H1 (cell line): ENCODE results near the gene C12orf42. TPM values are rescaled to one million over a fixed set of nuclear protein-coding genes. Genes with fewer than 3 reads are reported as not detected.

Experiments used
- CTCF ChIA-PET: fragments of 300-600 bp; sonication (Branson Sonifier 250); formaldehyde crosslinking; loops from one replicate; lab custom pipeline; 2021; ENCODE audit not compliant: partially characterized antibody; lab: Charles Lee
- POLR2A ChIA-PET: fragments of 300-600 bp; sonication (Branson Sonifier 250); formaldehyde crosslinking; loops from one replicate; lab custom pipeline; 2021; ENCODE audit warnings: inconsistent platforms; ENCODE audit not compliant: partially characterized antibody; lab: Charles Lee
- DNase-seq, 2 experiments: peaks; one replicate each; pipeline versions ENCODE4 v3.0.0 to v3.0.0-alpha.2; 2010 to 2022; ENCODE audit warnings: low spot score in 2 of 2, low read depth in 1 of 2, mixed read lengths in 1 of 2
- FAIRE-seq: peaks from 2 replicates; lab custom pipeline; 2011; peaks lifted over from hg19 to GRCh38; lab: Jason Lieb, UNC
- H2AFZ ChIP-seq: 2 replicates; pipeline ENCODE4 v1.8.1; 2012; ENCODE audit warnings: low read length, inconsistent platforms
- H2AK5ac ChIP-seq: 2 replicates; pipeline ENCODE4 v1.6.1; 2013; ENCODE audit warnings: low read depth, low read length
- H2BK120ac ChIP-seq: replicated peaks from 2 replicates; pipeline ENCODE3; 2013; ENCODE audit warnings: low read depth, low read length, inconsistent platforms
- H2BK12ac ChIP-seq: 2 replicates; pipeline ENCODE4 v1.6.1; 2013; ENCODE audit warnings: low read depth, low read length
- H2BK15ac ChIP-seq: 2 replicates; pipeline ENCODE4 v1.6.1; 2013; ENCODE audit warnings: low read length
- H2BK20ac ChIP-seq: 2 replicates; pipeline ENCODE4 v1.6.1; 2013; ENCODE audit warnings: low read length
- H2BK5ac ChIP-seq: 2 replicates; pipeline ENCODE4 v1.6.1; 2013; ENCODE audit warnings: low read depth, low read length
- H3K14ac ChIP-seq: 2 replicates; pipeline ENCODE4 v1.6.1; 2013; ENCODE audit warnings: inconsistent platforms; ENCODE audit not compliant: insufficient read length
- H3K18ac ChIP-seq: 2 replicates; pipeline ENCODE4 v1.6.1; 2013; ENCODE audit warnings: low read length; ENCODE audit errors: extremely low read depth
- H3K23ac ChIP-seq: 2 replicates; pipeline ENCODE4 v1.6.1; 2013; ENCODE audit warnings: inconsistent platforms; ENCODE audit not compliant: insufficient read length
- H3K23me2 ChIP-seq: 2 replicates; pipeline ENCODE4 v1.6.1; 2013; ENCODE audit warnings: low read depth, low read length
- H3K27ac ChIP-seq: 2 replicates; pipeline ENCODE4 v1.6.1; 2011; ENCODE audit warnings: low read depth, low read length, inconsistent platforms
- H3K27me3 ChIP-seq, 4 experiments: replicated peaks in 1 of 4; 1 replicate in 1 of 4; 2 replicates in 3 of 4; pipeline versions ENCODE4 v1.6.1 to v1.8.1; 2011 to 2013; ENCODE audit warnings: low read length in 3 of 4, mild to moderate bottlenecking in 3 of 4, inconsistent platforms in 2 of 4, mixed read lengths in 2 of 4, moderate library complexity in 1 of 4; ENCODE audit not compliant: control insufficient read depth in 3 of 4, insufficient read depth in 3 of 4; ENCODE audit errors: extremely low read depth in 1 of 4
- H3K36me3 ChIP-seq, 4 experiments: 2 replicates each; pipeline versions ENCODE4 v1.6.1 to v1.8.1; 2011 to 2013; ENCODE audit warnings: mild to moderate bottlenecking in 4 of 4, low read length in 3 of 4, moderate library complexity in 2 of 4, control low read depth in 1 of 4, inconsistent platforms in 1 of 4; ENCODE audit not compliant: insufficient read depth in 4 of 4, control insufficient read depth in 2 of 4
- H3K4ac ChIP-seq: replicated peaks from 2 replicates; pipeline ENCODE3; 2013; ENCODE audit warnings: low read length, low read depth, mixed read lengths, inconsistent platforms; ENCODE audit not compliant: insufficient read length
- H3K4me1 ChIP-seq, 4 experiments: replicated peaks in 1 of 4; 1 replicate in 1 of 4; 2 replicates in 3 of 4; pipeline versions ENCODE4 v1.6.1 to v1.8.1; 2011 to 2013; ENCODE audit warnings: low read length in 3 of 4, inconsistent platforms in 2 of 4, mixed read lengths in 1 of 4; ENCODE audit not compliant: insufficient read depth in 4 of 4, control insufficient read depth in 3 of 4
- H3K4me2 ChIP-seq, 2 experiments: 2 replicates each; pipeline versions ENCODE4 v1.6.1 to v1.8.1; 2011 to 2013; ENCODE audit warnings: low read depth in 2 of 2, low read length in 2 of 2, control low read depth in 1 of 2, inconsistent platforms in 1 of 2, mild to moderate bottlenecking in 1 of 2; ENCODE audit not compliant: insufficient read depth in 1 of 2
- H3K4me3 ChIP-seq, 4 experiments: fragments of 200-600, 300-600 bp in 1 of 4; sonication (generic), shearing (Covaris generic), sonication (Bioruptor Twin) in 1 of 4; 2 replicates each; pipeline versions ENCODE4 v1.5.1 to v1.8.1; 2011 to 2016; ENCODE audit warnings: low read length in 4 of 4, low read depth in 3 of 4, control low read depth in 2 of 4, inconsistent platforms in 2 of 4, mild to moderate bottlenecking in 2 of 4, mixed read lengths in 1 of 4, moderate library complexity in 1 of 4; ENCODE audit not compliant: insufficient read depth in 2 of 4; ENCODE audit errors: extremely low read depth in 1 of 4
- H3K56ac ChIP-seq: replicated peaks from 2 replicates; pipeline ENCODE3; 2013; ENCODE audit warnings: low read depth, mild to moderate bottlenecking, mixed read lengths, low read length, inconsistent platforms; ENCODE audit not compliant: insufficient read length
- H3K79me1 ChIP-seq: 2 replicates; pipeline ENCODE4 v1.6.1; 2013; ENCODE audit warnings: low read depth, low read length, control low read depth
- H3K79me2 ChIP-seq, 2 experiments: 2 replicates each; pipeline versions ENCODE4 v1.6.1 to v1.8.1; 2012 to 2013; ENCODE audit warnings: low read length in 2 of 2, mild to moderate bottlenecking in 2 of 2, inconsistent platforms in 1 of 2; ENCODE audit not compliant: insufficient read depth in 2 of 2, control insufficient read depth in 1 of 2
- H3K9ac ChIP-seq, 4 experiments: replicated peaks in 1 of 4; 1 replicate in 1 of 4; 2 replicates in 3 of 4; pipeline versions ENCODE4 v1.6.1 to v1.8.1; 2011 to 2013; ENCODE audit warnings: low read depth in 3 of 4, low read length in 3 of 4, control low read depth in 2 of 4, mild to moderate bottlenecking in 2 of 4, moderate library complexity in 2 of 4, inconsistent platforms in 1 of 4; ENCODE audit errors: extremely low read depth in 1 of 4
- H3K9me3 ChIP-seq, 2 experiments: 2 replicates each; pipeline versions ENCODE4 v1.6.1 to v1.8.1; 2012 to 2013; ENCODE audit warnings: mild to moderate bottlenecking in 2 of 2, moderate library complexity in 2 of 2, control low read depth in 1 of 2, inconsistent platforms in 1 of 2, low read depth in 1 of 2, low read length in 1 of 2, mixed read lengths in 1 of 2; ENCODE audit not compliant: insufficient read depth in 2 of 2
- H4K20me1 ChIP-seq, 2 experiments: replicated peaks in 1 of 2; 2 replicates each; pipeline versions ENCODE3 to v1.8.1; 2011 to 2013; ENCODE audit warnings: inconsistent platforms in 2 of 2, low read length in 2 of 2, mild to moderate bottlenecking in 1 of 2; ENCODE audit not compliant: insufficient read depth in 2 of 2, control insufficient read depth in 1 of 2
- H4K5ac ChIP-seq: 2 replicates; pipeline ENCODE4 v1.6.1; 2013; ENCODE audit warnings: low read length, low read depth, mixed read lengths, inconsistent platforms; ENCODE audit not compliant: insufficient read length
- H4K8ac ChIP-seq: 2 replicates; pipeline ENCODE4 v1.8.0; 2013; ENCODE audit warnings: mild to moderate bottlenecking, moderate library complexity, low read length, inconsistent platforms; ENCODE audit not compliant: insufficient read depth; ENCODE audit errors: extremely low read depth
- H4K91ac ChIP-seq: replicated peaks from 2 replicates; pipeline ENCODE3; 2013; ENCODE audit warnings: low read length, mixed read lengths, inconsistent platforms; ENCODE audit not compliant: insufficient read length
- BACH1 ChIP-seq: IDR thresholded peaks from 2 replicates; pipeline ENCODE4 v1.6.1; 2012; ENCODE audit warnings: low read length, improper control_type of control experiment
- CBX8 ChIP-seq: fragments of 300-800, 300-1000 bp; sonication (generic); IDR thresholded peaks from 2 replicates; pipeline ENCODE4 v1.7.1; 2016; ENCODE audit warnings: low read depth, low read length, borderline replicate concordance
- CEBPB ChIP-seq: IDR thresholded peaks from 2 replicates; pipeline ENCODE4 v1.6.1; 2012; ENCODE audit warnings: low read depth, low read length
- CHD1 ChIP-seq: IDR thresholded peaks from 2 replicates; pipeline ENCODE4 v1.6.1; 2012; ENCODE audit warnings: low read depth, low read length, improper control_type of control experiment
- CREB1 ChIP-seq: IDR thresholded peaks from 2 replicates; pipeline ENCODE4 v1.6.1; 2012; ENCODE audit warnings: inconsistent platforms
- CTBP2 ChIP-seq: IDR thresholded peaks from 2 replicates; pipeline ENCODE4 v1.7.0; 2011; ENCODE audit warnings: borderline replicate concordance, mild to moderate bottlenecking, moderate library complexity, mixed read lengths, low read length; ENCODE audit not compliant: insufficient read depth, insufficient read length
- HDAC2 ChIP-seq, 2 experiments: fragments of 300-600 bp in 1 of 2; sonication (generic) in 1 of 2; IDR thresholded peaks; 2 replicates each; pipeline ENCODE4 v1.6.1; 2011 to 2012; ENCODE audit warnings: low read depth in 2 of 2, low read length in 2 of 2, mild to moderate bottlenecking in 2 of 2, moderate library complexity in 2 of 2, borderline replicate concordance in 1 of 2, inconsistent platforms in 1 of 2
- HDAC6 ChIP-seq: IDR thresholded peaks from one replicate; pipeline ENCODE4 v1.7.1; 2012; ENCODE audit warnings: low read depth, mild to moderate bottlenecking, inconsistent platforms, low read length, moderate library complexity
- NRF1 ChIP-seq: IDR thresholded peaks from 2 replicates; pipeline ENCODE4 v1.6.1; 2011; ENCODE audit warnings: mild to moderate bottlenecking, low read depth, low read length, improper control_type of control experiment
- POLR2AphosphoS5 ChIP-seq: IDR thresholded peaks from 2 replicates; pipeline ENCODE4 v1.6.1; 2011; ENCODE audit warnings: low read depth, low read length
- SIRT6 ChIP-seq: IDR thresholded peaks from one replicate; pipeline ENCODE4 v1.7.1; 2012; ENCODE audit warnings: low read length, inconsistent platforms
- SRF ChIP-seq: IDR thresholded peaks from 2 replicates; pipeline ENCODE4 v1.6.1; 2011; ENCODE audit warnings: mild to moderate bottlenecking, low read depth, low read length, moderate library complexity
- SUZ12 ChIP-seq: fragments of 200-600 bp; sonication (generic); IDR thresholded peaks from 2 replicates; pipeline ENCODE4 v1.6.1; 2012; ENCODE audit warnings: mild to moderate bottlenecking, inconsistent platforms, low read length, moderate library complexity, mixed read lengths
- TCF12 ChIP-seq: IDR thresholded peaks from 2 replicates; pipeline ENCODE4 v1.6.1; 2011; ENCODE audit warnings: low read depth, mild to moderate bottlenecking, low read length
- ZNF274 ChIP-seq: IDR thresholded peaks from 2 replicates; pipeline ENCODE4 v1.7.0; 2012; ENCODE audit warnings: low read length, borderline replicate concordance; ENCODE audit errors: extremely low read depth
- WGBS, 2 experiments: shearing (Covaris generic) in 1 of 2; methylation state at CpG; one replicate each; pipeline versions ENCODE4 v1.1.6 to v1.1.7; 2013 to 2015; ENCODE audit warnings: low lambda C conversion rate in 2 of 2, mixed read lengths in 2 of 2, inconsistent platforms in 1 of 2, low coverage in 1 of 2, missing lambda C conversion rate in 1 of 2; ENCODE audit not compliant: insufficient replicate concordance in 2 of 2, insufficient coverage in 1 of 2, insufficient read length in 1 of 2; ENCODE audit errors: extremely low coverage in 1 of 2, missing lambda C conversion rate in 1 of 2; 5-methylcytosine and 5-hydroxymethylcytosine counted together
- polyA plus RNA-seq, 7 experiments: library from polyadenylated mRNA; depleted of rRNA in 3 of 7; stranded (reverse) in 5 of 7; unstranded in 2 of 7; fragments of >200 nt in 5 of 7; fragments of 200-250 nt in 2 of 7; gene quantifications; 1 replicate in 5 of 7; 2 replicates in 1 of 7; 4 replicates in 1 of 7; pipeline versions ENCODE4 v1.2.1 to v1.2.3, GENCODE V29; 2011 to 2013; ENCODE audit warnings: missing spikeins in 2 of 7, mixed read lengths in 2 of 7
- total RNA-seq: library from RNA; stranded (reverse); fragmentation: NEBNext Ultra II Directional; extraction: Animal tissue kit (Norgen Biotek cat#: 25700); gene quantifications from 2 replicates; pipeline ENCODE4 v1.2.1, GENCODE V29; 2021

Gene C12orf42
- total and polyA plus RNA-seq, 2 of the 8 experiments (the other 6 are each of a cell fraction or from before 2014, with no cell fraction given), result 0.05 TPM; not detected in 1

GRCh38 chr12:103513875-103514274, 18.1 kb upstream of the C12orf42 start:
- WGBS, 2 experiments, result 95% methylated on average over 3 of the region's 3 CpGs; no CpG with 5 or more reads in 1 of the 2 experiments
- Histone ChIP-seq H3K9me3 (no peaks in the 10 kb centered on the region), H4K91ac (no peak overlapping the region), H3K79me1 (no peaks in the 10 kb centered on the region), H3K27me3 (peaks cover 0 to 1% (median 0%) of the 10 kb centered on the region in 4 experiments; a peak in 1 of 7 replicates), H3K4me3 (no peak overlapping the region), H3K4me1 (no peaks in the 10 kb centered on the region), H2BK12ac (no peak overlapping the region), H2AK5ac (no peak overlapping the region), H3K4me2 (no peak overlapping the region), H3K18ac (no peak overlapping the region), H3K23me2 (no peaks in the 10 kb centered on the region), H3K27ac (no peak overlapping the region), H2BK5ac (no peak overlapping the region), H3K9ac (no peak overlapping the region), H2BK15ac (no peak overlapping the region), H3K79me2 (no peaks in the 10 kb centered on the region), H2BK120ac (no peak overlapping the region), H3K14ac (no peak overlapping the region), H2BK20ac (no peak overlapping the region), H3K36me3 (no peaks in the 10 kb centered on the region), H3K4ac (no peak overlapping the region), H3K23ac (no peak overlapping the region), H4K20me1 (no peaks in the 10 kb centered on the region), H4K8ac (no peak overlapping the region), H4K5ac (no peak overlapping the region), H2AFZ (no peak overlapping the region), H3K56ac (no peak overlapping the region)
- no peak for FAIRE-seq
- ChIA-PET CTCF (interaction anchor here (1.2 to 2.1 kb wide), 4 partner anchors 10 to 520 kb away, joined by 3 to 6 read pairs (median 4); no protein-coding TSS in a partner anchor), POLR2A (no interaction called here)
- TF ChIP-seq CREB1, result no peak
- no peak for TF ChIP-seq SUZ12
- no peak for TF ChIP-seq HDAC6
- no peak for TF ChIP-seq NRF1
- no peak for TF ChIP-seq CTBP2
- no peak for TF ChIP-seq POLR2AphosphoS5
- no peak for TF ChIP-seq TCF12
- TF ChIP-seq SIRT6, result no peak
- no peak for TF ChIP-seq BACH1
- no peak for TF ChIP-seq HDAC2 (IDR thresholded peaks at IDR 0.05; ENCODE audit: borderline replicate concordance in 1 of 2, low read depth in 2 of 2, low read length in 2 of 2)
- TF ChIP-seq SRF, result no peak
- TF ChIP-seq CEBPB, result no peak
- TF ChIP-seq ZNF274, result no peak
- no peak for TF ChIP-seq CHD1
- no peak for TF ChIP-seq CBX8
- no peak for DNase-seq
